Activated CD8-positive, alpha-beta memory T cell treated with anti-CD3 and anti-CD28 coated beads, Interleukin-2, amount 50 U/mL, for 1 hour (primary cell): ENCODE results near the gene SUN2.

Experiments
- DNase-seq: peaks from one replicate; pipeline ENCODE4 v3.0.0-alpha.2; 2020; ENCODE audit errors: extremely low read depth

SUN2 gene

DNA sequence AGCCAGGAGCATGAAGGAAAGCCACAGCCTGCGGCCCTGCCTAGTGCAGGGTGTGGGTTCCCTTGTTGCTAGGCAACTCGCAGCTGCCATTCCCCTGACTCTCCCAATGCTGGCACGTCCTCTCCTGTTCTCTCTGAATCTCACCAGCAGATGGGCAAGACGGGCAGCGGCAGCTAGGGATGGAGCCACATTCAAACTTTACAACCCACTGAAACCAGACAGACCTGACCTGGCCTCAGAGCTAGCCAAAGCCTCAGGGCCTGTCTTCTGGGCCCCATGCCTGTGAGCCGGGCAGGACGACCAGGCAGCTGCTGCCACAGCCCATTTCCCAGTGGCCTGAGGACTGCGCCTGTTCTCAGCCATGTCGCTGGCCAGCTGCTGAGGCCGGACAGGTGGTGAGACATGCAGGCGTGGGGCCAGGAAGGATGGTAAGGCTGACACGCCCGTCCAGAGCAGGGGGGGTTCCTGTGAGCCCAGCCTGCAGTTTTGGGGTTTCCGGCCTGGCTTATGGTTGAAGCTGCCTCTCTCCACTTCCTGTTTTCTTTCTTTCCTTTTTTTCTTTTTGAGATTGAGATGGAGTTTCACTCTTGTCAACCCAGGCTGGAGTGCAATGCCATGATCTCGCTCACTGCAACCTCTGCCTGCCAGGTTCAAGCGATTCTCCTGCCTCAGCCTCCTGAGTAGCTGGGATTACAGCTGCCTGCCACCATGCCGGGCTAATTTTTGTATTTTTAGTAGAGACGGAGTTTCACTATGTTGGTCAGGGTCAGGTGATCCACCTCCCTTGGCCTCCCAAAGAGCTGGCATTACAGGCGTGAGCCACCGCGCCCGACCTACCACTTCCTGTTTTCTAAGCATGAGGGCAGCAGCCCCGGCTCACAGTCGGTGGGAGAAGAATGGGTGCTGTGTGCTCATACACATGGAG is 4.1 kb downstream of the SUN2 start:
- peak; percentile 51 for DNase-seq

DNA sequence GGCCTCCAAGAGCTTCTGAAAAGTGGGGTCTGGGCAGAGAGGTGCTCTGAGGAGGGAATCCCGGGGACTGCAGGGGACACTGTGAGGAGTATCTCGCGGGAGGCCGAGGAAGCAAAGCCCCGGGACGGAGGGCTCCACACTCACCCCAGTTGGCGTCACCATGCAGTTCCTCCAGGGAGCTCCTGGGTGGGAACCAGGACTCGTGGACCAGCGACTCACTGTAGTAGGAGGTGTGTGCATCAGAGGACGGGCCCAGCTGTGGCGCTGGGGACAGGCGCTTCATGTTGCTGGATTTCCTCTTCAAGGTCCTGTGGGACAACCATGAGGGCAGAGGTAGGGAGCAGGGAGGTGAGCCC is 4.8 kb downstream of the SUN2 start:
- DNase-seq = no peak

DNA sequence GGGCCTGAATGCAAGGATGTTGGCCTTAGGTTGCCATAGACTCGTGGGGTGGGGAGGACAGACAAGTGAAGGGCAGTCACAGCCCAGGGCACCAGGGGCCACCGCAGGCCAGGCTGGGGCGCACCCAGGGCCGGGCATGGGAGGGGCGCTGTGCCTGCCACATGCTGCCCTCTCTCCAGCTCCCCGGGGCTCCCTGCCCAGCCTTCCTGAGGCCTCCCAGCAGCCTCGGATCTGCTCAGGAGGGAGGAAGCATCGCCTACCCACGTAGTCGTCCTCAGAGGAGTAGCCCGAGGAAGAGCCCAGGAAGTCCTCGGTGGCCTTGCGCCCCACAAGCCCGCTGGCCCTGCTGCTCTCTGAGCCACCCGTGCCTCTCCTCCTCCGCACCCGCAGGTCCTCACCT is 5.2 kb downstream of the SUN2 start:
- no peak for DNase-seq

DNA sequence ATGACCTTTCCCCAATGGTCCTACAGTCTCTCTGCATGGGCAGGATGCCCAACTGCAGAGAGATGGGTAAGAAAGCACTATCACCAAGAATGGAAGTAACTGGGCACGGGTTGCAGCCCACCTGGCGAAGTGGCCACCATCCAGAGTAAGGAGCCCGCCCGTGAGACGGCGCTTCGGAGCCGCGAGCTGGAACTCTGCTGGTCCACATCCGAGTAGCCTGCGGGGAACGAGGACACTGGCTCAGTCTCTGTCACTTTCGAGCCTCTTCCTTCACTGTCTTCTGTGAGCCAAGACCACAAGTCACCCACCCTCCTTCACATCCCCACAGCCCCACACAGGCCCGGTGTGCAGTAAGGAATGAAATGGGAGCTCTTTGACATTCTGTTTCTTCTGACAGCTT is 5.7 kb downstream of the SUN2 start:
- no peak for DNase-seq

DNA sequence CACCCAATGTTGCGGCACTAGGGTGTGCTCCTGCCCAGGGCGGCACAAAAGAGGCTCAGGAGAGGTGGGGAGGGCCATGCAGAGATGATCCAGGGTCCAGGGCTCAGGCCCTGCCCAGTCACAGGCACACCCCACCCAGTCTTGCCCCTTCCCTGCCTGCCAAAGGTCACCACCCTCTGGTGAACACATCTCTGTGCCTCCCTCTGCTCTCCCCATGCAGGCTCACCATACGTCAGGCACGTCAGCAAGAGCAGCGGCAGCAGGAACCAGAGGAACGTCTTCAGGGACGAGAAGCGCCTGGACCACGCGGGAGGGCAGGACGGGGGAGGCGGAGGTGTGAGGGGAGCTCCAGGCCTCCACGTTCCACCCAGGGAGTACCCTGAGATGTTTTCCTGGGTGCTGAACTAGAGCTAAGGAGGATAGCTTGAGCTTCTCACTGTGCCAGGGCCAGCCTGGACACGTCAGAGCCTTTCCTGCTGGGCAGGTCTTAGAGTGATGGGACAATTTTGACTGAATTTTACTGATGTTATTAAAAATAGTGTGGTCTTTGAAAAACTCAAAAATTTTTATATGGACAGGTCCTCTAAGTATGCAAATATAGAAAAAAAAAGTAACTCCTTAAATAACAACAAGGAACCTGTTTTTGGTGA is 7.2 kb downstream of the SUN2 start:
- no peak for DNase-seq

DNA sequence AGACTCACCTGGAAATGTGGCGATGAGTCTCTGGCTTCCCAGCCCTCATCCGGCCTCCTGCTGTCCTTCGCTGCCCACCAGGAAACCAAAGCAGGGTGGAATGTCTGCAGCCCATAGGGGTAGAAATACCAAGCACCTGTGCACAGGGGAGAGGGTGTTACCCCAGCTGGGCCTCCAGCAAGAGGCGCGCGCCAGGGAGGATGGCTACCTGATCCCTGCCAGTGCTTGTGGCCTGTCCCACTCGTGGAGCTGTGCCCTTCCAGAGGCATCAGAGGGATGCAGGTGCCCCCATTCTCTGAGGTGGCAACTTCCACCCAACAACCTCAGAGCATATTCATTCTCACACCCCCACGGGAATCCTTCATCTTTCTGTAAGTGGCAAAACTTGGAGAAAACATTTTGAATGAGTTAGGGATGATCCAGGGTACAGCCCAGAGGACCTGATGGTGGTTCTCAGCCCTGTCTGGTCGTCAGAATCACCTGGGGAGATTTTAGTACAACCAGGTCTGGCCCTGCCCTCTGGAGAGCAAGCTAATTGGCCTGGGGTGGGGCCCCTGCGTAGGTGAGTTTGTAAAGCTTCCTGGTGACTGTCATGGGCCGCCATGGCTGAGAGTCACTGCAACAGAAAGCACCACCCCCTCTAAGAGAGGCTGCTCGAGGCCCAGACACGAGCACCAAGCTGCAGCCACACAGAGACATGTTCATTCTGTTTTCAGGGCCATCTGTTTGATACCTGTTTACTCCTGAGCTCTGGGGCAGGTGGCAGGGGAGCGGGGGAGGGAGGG is 9.9 kb downstream of the SUN2 start:
- no peak for DNase-seq

DNA sequence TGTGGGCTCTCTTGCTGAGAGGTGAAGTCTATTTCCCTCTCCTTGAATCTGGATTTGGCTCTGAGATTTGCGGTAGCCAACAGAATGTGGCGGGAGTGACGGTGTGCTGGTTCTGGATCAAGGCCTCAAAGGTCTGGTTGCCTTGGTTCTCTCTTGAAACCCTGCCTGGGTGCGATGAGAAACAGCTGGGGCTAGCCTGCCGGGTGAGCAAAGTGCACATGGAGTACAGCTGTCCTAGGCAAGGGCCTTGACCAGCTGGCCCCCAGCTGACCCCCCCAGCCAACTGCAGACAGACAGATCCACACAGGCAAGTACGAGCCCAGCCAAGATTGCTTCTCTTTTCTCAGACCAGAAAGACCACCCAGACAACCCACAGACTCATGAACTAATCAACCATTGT is 10.8 kb downstream of the SUN2 start:
- DNase-seq = no peak

DNA sequence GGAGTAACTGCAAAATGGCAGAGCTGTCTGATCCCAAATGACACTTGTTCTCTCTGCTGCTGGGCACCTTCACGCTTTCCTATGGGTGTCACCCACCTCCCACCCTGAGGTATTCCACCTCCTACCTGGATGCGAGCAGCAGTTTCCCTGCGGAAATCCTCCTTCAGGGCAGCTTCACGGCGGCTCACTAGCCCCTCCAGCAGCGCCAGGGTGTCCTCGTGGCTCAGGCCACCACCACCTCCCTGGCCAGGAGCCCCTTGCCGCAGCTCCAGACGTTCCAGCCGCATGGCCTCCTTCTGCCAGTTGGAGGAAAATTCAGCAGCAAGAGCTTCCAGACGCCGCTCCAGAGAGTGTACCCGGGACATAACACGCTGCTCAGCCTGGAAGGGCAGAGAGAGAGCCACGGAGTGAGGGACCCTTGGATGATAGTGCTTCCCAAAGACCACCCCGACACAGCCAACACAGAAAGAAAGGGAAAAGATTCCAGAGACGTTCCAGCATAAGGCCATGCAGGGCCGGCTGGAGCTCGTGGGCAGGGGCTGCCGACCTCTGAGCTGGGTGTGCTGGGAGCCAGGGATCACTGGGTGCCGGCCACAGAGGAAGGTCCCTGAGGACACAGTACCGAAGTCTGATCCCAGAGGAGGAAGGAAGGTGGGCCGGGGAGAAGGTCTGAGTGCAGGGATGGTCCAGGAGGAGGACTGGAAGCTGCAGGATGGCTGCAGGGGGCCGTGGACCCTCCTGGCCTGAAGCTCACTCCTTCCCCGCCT is 13.4 kb downstream of the SUN2 start:
- no peak for DNase-seq

DNA sequence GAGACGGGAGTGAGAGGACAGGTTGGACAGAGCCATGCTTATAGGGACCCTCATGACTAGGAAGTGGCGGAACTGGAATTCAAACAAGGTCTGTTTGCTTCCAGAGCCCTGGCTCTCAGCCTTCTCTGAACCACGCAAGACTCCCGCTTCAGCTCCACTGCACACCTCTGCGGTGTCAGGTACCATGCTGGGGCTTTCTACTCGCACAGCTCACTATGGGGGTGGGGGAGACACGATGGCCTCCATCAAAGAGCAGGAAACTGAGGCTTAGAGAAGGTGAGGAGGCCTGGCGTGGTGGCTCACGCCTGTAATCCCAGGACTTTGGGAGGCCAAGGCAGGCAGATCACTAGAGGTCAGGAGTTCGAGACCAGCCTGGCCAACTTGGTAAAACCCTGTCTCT is 14.2 kb downstream of the SUN2 start:
- DNase-seq = no peak

DNA sequence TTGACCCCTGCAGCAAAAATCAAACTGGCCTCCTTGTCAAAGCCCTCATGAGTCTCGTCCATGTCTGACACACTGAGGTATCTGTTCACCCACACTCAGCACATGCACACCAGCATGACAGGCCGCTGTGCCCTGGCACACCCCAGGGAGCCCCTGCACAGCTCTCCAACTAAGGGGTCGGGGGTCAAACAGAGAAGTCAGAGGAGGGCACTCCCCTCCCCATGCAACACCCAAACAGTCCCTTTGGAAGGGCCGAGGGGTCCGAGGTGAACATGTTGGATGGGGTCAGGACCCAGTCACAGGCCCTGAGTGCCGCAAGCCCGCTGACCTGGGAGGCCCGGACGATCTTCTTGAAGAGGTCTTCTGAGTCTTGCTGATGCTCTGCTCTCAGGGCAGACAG is 14.6 kb downstream of the SUN2 start:
- no peak for DNase-seq

DNA sequence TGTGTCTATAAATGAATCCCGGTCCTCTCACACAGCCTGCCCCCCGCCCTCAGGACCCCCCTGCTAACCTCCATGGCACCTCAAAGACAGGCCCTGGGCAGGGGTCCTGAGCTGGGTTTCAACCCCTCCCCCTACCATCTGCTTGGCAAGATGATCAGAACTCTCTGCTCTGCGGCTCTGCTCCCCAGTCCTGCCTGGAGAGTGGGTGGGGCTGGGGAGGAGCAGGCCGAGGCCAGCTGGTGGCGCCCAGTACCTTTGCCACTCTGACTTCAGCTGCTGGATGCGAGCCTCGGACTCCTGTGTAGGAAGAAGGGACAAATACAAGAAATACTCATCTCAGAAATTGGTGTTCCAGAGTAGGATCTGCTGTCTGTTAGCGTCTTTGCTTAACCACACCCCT is 15.0 kb downstream of the SUN2 start:
- DNase-seq = no peak

DNA sequence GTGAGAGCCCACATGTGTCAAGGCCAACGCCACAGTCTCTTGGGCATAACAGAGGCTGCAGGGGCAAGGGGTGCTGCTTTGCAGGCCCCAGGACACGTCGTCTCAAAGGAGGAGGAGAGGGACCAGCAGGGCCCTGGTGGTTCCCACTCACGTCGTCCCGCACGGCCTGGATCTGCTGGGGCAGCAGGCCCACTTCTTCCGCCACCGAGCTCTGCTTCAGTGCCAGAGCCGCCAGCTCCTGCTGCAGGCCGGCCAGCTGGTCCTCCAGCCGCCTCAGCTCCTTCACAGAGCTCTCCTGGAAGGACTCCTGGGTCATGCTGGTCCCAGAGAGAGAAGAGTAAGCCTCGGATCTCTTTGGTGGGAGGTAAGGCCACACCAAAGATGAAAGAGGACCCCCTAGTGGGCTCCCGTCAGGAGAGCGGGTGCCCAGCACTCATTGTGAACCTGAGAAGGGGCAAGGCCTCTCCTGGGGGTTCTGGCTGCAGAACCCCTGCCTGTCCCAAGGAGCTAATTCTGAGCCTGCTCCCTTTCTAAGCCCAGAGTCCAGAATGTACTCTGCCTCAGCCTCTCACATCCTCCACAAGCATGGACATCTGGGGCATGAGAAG is 15.6 kb downstream of the SUN2 start:
- no peak for DNase-seq

DNA sequence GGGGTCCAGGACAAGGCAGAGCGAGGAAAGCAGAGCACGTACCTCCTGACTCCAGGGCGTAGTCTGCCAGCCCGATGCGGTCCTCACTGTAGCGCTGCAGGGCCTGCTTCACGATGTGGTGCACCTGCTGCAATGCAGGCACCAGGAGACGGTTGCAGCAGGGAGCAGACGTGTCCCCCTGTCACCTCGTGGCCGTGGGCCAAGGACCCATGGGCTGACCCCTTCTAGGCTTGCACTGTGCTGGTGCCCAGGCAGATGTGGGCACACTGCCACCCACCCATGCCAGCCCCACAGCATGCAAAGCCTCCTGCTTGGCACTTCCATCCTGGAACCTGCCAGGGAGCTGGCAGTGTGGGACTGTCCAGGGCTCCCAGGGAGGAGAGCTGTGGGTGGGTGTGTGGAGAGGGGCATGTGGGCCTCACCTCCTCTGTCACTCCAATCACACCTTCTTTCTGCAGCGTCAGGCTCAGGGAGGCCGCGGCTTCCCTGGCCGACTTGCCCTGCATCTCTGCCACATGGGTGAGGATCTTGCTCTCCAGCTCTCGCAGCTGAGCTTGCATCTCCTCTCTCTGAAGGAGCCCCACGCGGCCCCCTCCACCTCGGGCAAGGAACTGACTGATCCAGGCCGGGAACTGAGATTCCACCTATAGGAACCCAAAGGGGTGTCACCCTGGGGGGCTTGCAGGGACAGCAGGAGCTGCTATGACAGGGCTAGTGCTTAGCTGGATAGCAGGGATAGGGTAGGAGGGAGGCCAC is 16.3 kb downstream of the SUN2 start:
- DNase-seq = no peak

DNA sequence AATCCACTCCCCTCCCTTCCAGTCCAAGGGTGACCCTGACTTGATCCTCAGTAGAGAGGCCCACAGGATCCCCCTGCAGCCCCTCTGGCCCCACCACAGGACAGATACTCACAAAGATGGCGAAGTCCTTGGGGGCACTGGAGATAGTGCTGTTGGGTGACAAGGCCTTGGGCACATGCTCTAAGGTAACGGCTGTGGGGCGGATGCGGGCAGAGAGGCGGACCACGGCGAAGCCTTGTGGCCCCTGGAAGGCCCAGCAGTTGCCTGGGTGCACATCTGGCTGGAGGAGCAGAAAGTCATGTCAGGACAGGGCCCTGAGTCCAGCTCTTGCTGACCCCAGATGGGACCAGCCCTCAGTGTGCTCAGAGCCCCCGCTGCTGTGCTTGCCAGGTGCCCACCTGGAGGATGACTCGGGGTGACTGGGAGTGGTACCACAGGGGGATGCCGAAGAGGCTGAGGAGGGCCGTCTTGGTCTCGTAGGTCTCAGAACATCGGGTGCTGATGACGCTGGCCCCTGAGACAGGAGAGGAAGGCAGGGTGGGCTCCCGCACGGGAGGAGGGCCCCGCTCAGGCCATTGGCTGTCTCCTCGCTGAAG is 17.2 kb downstream of the SUN2 start:
- DNase-seq = no peak

DNA sequence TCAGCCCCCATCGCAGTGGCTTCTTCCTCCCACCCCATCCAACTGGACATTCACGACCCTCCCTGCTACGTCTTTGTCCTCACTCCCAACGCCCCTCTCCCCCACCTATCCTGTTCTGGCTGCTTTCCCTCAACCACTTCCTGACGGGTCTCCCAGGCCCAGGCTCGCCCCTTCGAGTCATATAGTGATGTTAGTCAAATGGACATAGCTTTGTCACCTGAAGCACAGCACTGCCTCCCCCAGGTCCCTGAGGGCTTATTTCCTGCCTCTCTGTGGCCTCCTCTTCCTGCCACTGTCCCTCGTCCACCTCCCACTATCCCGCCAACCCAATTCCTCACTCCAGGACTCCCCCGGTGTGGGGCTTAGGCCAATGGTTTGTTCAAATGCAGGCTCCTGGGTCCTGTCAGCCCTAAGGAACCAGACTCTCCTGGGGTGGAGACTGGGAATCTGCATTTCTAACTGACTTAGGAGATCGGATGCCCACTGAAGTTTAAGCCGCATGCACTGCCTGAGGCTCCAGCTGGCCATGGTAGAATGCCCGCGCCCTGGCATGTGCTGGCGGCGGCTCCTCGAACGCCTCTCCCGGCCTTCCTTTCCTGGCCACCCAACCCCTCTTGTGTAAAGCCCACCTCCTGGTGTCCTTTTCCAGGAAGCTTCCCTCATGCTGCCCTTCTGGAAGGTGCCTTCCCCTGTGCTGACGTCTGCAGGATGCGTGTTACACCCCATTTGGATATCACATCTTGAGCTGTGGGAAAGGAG is 18.3 kb downstream of the SUN2 start:
- no peak for DNase-seq

DNA sequence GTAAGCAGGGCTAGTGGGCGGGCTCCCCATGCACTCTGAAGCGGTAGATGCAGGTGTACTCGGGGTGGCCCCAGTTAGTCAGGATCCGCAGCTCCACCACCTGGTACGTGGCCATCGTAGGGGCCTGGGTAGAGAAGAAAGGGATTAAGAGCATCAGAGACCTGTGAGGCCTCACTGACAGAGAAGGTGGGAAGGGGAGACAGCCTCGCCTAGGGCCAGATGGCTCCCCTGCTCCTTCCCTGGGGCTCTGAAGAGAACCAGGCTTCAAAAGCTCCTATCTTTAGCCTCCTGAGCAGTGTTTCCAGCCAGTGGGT is 19.6 kb downstream of the SUN2 start:
- DNase-seq = no peak

DNA sequence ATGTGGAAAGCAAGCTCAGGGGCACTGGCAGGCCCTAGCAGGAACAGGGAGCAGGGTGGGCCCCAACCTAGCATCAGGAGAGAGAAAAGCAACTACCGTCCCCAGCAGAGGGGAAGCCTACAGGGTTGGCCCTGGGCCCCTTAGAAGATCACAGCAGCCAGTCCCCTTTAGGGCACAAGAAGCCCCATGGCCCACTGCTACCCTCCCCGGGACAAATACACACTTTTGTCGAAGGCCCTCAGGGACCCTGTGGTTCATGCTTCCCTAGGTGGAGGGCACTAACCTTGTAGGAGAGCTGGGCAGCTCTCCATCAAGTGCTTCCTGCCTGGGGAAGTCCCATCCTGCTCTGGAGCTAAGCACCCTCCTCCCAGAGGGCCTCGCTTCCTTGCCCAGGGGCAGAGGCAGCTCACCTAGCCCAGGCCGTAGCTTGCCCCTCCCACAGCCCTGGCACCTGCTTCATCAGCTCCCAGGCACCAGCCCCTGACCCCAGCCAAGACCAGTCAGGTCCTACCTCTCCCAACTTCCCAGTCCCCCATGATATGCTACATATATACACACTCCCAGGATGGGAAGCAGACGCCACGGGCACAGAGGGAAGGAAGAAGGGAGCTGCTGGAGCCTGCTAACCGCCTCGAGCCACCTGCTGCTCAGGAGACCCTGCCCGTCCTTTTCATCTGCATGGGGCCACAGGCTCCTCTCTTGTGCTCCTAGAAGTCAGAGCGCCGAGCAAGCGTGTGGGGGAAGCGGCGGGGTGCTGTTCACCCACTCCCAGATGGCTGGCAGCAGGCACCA is 20.1 kb downstream of the SUN2 start:
- no peak for DNase-seq

DNA sequence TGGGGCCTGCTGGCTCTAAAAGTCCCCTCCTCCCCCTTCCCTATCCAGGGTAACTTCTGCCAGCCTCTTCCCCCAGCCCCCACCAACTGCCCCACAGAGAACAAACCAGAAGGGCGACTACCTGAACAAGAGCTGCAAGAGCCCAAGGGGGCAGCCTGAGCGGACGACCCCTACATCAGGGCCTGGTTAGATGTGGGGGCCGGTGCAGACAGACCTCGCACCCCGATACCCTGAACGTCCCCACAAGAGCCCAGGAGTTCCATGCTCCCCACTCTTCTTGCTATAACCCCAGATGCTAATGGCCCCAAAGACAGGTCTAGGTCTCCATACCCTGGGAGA is 20.7 kb downstream of the SUN2 start:
- no peak for DNase-seq

DNA sequence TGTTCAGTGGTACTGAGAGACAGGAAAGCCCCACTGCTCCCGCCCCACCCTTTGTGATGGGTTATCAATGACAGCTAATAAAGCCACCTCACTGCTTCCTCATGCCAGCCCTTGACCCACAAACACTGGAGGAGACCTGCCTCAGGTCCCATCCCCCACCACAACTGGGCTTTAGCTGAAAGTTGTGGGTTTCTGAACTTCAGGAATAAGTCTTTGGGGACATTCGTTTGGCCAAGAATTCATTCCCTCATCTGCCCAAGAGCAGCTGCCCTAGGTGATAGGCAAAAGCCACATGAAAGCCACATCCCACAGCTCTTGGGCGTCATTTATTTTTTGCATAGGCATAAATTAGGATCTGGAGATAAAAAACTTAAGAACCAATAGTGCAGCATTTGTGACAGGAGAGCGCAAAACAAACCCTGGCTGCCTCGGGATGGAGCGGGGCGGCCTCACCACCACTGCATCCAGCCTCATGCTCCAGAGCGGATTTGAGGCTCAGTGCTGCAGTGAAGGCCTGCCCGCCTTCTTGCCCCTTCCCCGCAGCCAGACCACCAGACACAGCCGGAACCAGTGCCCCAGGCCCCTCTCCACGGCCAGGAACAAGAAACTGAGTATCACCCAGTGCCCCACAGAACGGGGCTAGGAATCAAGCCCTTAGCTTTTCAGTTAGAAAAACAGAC is 21.2 kb downstream of the SUN2 start:
- no peak for DNase-seq
